Heart right ventricle (tissue), 16 donors: ENCODE data around the gene PRDM11. TPM values are rescaled to one million over a fixed set of nuclear protein-coding genes. Genes with fewer than 3 reads are reported as not detected.

ENCODE experiments used
- ATAC-seq, 8 donors: fragments of 200-7000 bp; cut with Tn5 transposase; one replicate each; pipeline ENCODE4 v1.9.1; 2020; ENCODE audit warnings: mild to moderate bottlenecking in 8 of 8, moderate library complexity in 8 of 8, moderate number of reproducible peaks in 1 of 8
- DNase-seq, 2 donors: peaks; one replicate each; pipeline ENCODE4 v3.0.0-alpha.2; 2020
- H3K27ac ChIP-seq, 10 donors: fragments of 200-600 bp; sonication (generic) in 2 of 10; one replicate each; pipeline versions ENCODE4 v1.5.0 to v1.8.0; 2020 to 2022; ENCODE audit warnings: mild to moderate bottlenecking in 3 of 10
- H3K27me3 ChIP-seq, 7 donors: fragments of 200-600 bp; one replicate each; pipeline ENCODE4 v1.8.0; 2021 to 2022; ENCODE audit warnings: mild to moderate bottlenecking in 2 of 7
- H3K36me3 ChIP-seq, 9 donors: fragments of 200-600 bp; sonication (generic) in 1 of 9; one replicate each; pipeline versions ENCODE4 v1.5.0 to v1.8.0; 2020 to 2022; ENCODE audit warnings: mild to moderate bottlenecking in 2 of 9
- H3K4me1 ChIP-seq, 9 donors: fragments of 200-600 bp; sonication (generic) in 1 of 9; one replicate each; pipeline versions ENCODE4 v1.5.0 to v1.8.0; 2020 to 2022; ENCODE audit warnings: mild to moderate bottlenecking in 4 of 9
- H3K4me3 ChIP-seq, 10 donors: fragments of 200-600 bp; sonication (generic) in 2 of 10; one replicate each; pipeline versions ENCODE4 v1.5.0 to v1.8.0; 2020 to 2022; ENCODE audit warnings: mild to moderate bottlenecking in 7 of 10, moderate library complexity in 2 of 10
- H3K9me3 ChIP-seq, 11 donors: fragments of 200-600 bp in 10 of 11; sonication (generic) in 2 of 11; one replicate each; pipeline versions ENCODE4 v1.5.0 to v1.8.0; 2013 to 2022; ENCODE audit warnings: mild to moderate bottlenecking in 2 of 11, control low read depth in 1 of 11, moderate library complexity in 1 of 11
- CTCF ChIP-seq, 9 donors: fragments of 200-600 bp; sonication (generic) in 2 of 9; IDR thresholded peaks; one replicate each; pipeline versions ENCODE4 v1.5.0 to v1.8.0; 2021 to 2022; ENCODE audit warnings: antibody characterized with exemption in 9 of 9, mild to moderate bottlenecking in 5 of 9, moderate library complexity in 1 of 9
- WGBS, 2 donors: extraction: QIAGEN DNeasy Blood & Tissue Kit; methylation state at CpG; one replicate each; pipeline ENCODE4 v1.1.7; 2013; ENCODE audit warnings: inconsistent platforms in 1 of 2; 5-methylcytosine and 5-hydroxymethylcytosine counted together
- intact Hi-C, 10 donors: fragments of 100-400 bp; cut with DNase I; formaldehyde crosslinking; loops; one replicate each; pipeline versions ENCODE4 v1.11.1 to v1.14.2; 2022
- polyA plus RNA-seq, 2 donors: library from polyadenylated mRNA; stranded (reverse); fragments of 200-250 nt; gene quantifications; one replicate each; pipeline ENCODE4 v1.2.3, GENCODE V29; 2013
- total RNA-seq, 10 donors: library from RNA; stranded (reverse); fragmentation: NEBNext Ultra II Directional in 3 of 10; extraction: Animal tissue kit (Norgen Biotek cat#: 25700) in 3 of 10; gene quantifications; one replicate each; pipeline versions ENCODE4 v1.2.1 to v1.2.4, GENCODE V29; 2021 to 2023
- donor health status: Arrhythmogenic right ventricular cardiomyopathy.
- donor health status: ischemic (EF 13 %, LVEDD 7.1; RV severe dilation, severe dysfunction).
- donor health status: healthy with polysubstance abuse.
- donor health status: DM: no; HTN: yes; CAD: no.
- donor health status: DM: no; HTN: no; CAD: no.
- donor health status: ischemic (EF 25% LVEDD 6.9; RV normal size, moderate dysfunction).
- donor health status: ischemic (EF 25% LVEDD 5.7; RV mildly dilated, moderate dysfunction).
- donor health status: healthy.
- donor health status: DM: yes; HTN: yes; CAD: no.
- donor health status: Ischemic cardiomyopathy.
- donor health status: ischemic (EF 35%, LVEDD 5.7; RV mildly dilated, moderate dysfunction).
- donor health status: nonischemic (EF 11% LVEDD 7.7; RV severe dilation, severe dysfunction).
- donor health status: DM: yes; HTN: yes; CAD: no.
- donor health status: PGD.
- donor health status: ischemic (EF 29% LVEDD 5.4; RV normal size, mild dysfunction).
- donor health status: nonischemic (EF 23%, LVEDD 6.1; RV moderate dilation, normal function).

Gene PRDM11
- total and polyA plus RNA-seq, 12 donors = 4.6 to 22.0 (median 14.8) TPM

GRCh38 chr11:45174168-45174835, 27.9 kb downstream of the PRDM11 start:
- Histone ChIP-seq H3K4me3 (no peak overlapping the region), H3K36me3 (no peaks in the 10 kb centered on the region), H3K27ac (no peak overlapping the region), H3K27me3 (peaks cover 0 to 2% (median 0%) of the 10 kb centered on the region in 7 donors), H3K4me1 (peaks cover 0 to 36% (median 18%) of the 10 kb centered on the region in 9 donors), H3K9me3 (no peaks in the 10 kb centered on the region)
- 96% methylated on average over 6 of the region's 6 CpGs for WGBS, 2 donors
- intact Hi-C loops = loop anchor here in 1 of 10 donors (10.0 kb wide), 1 partner anchor 60 kb away; no protein-coding TSS in a partner anchor
- no peak for ATAC-seq
- no peak for TF ChIP-seq CTCF (IDR thresholded peaks at IDR 0.05)
- DNase-seq = no peak

DNA sequence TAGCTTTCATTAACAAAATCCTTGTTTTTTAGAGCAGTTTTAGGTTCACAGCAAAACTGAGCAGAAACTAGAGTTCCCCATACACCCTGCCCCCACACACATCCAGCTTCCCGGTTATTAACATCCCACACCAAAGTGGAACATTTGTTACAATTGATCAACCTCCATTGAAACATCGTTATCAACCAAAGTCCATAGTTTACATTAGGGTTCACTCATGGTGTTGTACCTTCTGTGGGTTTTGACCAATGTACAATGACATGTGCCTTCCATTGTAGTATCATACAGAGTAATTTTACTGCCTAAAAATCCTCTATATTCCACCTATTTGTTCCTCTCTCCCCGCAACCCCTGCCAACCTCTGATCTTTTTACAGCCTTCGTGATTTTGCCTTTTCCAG, 28.5 kb downstream of the PRDM11 start:
- H3K27me3 ChIP-seq = peaks cover 0 to 9% (median 0%) of the 10 kb centered on the region in 7 donors
- peaks cover 6 to 36% (median 18%) of the 10 kb centered on the region in 9 donors for H3K4me1 ChIP-seq
- ATAC-seq = no peak
- no peaks in the 10 kb centered on the region for H3K9me3 ChIP-seq
- no peak overlapping the region for H3K27ac ChIP-seq
- DNase-seq = no peak
- no peak for TF ChIP-seq CTCF (IDR thresholded peaks at IDR 0.05)
- intact Hi-C loops = loop anchor here in 1 of 10 donors (10.0 kb wide), 1 partner anchor 60 kb away; no protein-coding TSS in a partner anchor
- 97 to 98% methylated on average over 4 of the region's 4 CpGs for WGBS, 2 donors
- H3K36me3 ChIP-seq = no peaks in the 10 kb centered on the region
- no peak overlapping the region for H3K4me3 ChIP-seq

GRCh38 chr11:45176996-45177395, 30.6 kb downstream of the PRDM11 start:
- DNase-seq (no peak), ATAC-seq (no peak)
- Histone ChIP-seq H3K4me1 (peaks cover 15 to 43% (median 26%) of the 10 kb centered on the region in 9 donors), H3K27ac (no peak overlapping the region), H3K9me3 (no peaks in the 10 kb centered on the region), H3K36me3 (peaks cover 0 to under 1% (median 0%) of the 10 kb centered on the region in 9 donors), H3K4me3 (no peak overlapping the region), H3K27me3 (peaks cover 0 to 20% (median 0%) of the 10 kb centered on the region in 7 donors)
- 44 to 60% methylated on average over 1 of the region's 1 CpG for WGBS, 2 donors
- TF ChIP-seq CTCF (IDR thresholded peaks at IDR 0.05) = no peak
- intact Hi-C loops = loop anchor here in 1 of 10 donors (10.0 kb wide), 1 partner anchor 58 kb away; no protein-coding TSS in a partner anchor

DNA sequence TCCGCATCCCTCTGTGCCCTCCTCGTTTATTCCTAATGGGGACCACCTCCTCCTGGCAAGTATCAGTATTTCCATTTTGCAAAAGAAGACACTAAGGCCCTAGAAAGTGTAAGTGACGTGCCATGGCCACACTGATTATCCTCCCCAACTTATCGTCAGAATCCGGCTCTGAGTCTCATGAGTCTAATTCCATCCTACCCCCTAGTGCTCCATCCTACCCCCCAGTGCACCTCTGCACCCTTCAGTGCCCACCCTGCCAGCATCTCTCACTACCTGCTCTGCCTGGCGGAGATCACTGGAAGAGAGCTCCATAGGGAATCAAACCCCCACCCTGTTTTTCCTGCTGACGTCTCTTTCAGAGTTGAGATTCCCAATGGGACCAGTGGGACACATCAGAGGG, 31.8 kb downstream of the PRDM11 start:
- peaks cover 0 to 20% (median 0%) of the 10 kb centered on the region in 7 donors for H3K27me3 ChIP-seq
- peaks cover 0 to 12% (median under 1%) of the 10 kb centered on the region in 9 donors for H3K36me3 ChIP-seq
- intact Hi-C loops = loop anchor here in 1 of 10 donors (10.0 kb wide), 1 partner anchor 57 kb away; no protein-coding TSS in a partner anchor
- H3K27ac ChIP-seq = peak overlapping the region in 1 of 10 donors; percentile 31
- WGBS, 2 donors = 80 to 81% methylated on average over 7 of the region's 7 CpGs
- no peak for TF ChIP-seq CTCF (IDR thresholded peaks at IDR 0.05)
- H3K4me3 ChIP-seq = no peak overlapping the region
- H3K9me3 ChIP-seq = no peaks in the 10 kb centered on the region
- ATAC-seq (no peak), DNase-seq (no peak)
- peaks cover 15 to 52% (median 26%) of the 10 kb centered on the region in 9 donors for H3K4me1 ChIP-seq
